Naive thymus-derived CD4-positive, alpha-beta T cell (primary cell): ENCODE measurements around the gene CHST14. TPM values are rescaled to one million over a fixed set of nuclear protein-coding genes. Genes with fewer than 3 reads are reported as not detected.

Experiments used
- ATAC-seq: fragments of 150-1000 bp; cut with Tn5 transposase; 2 replicates; pipeline ENCODE4 v1.10.0; 2021; ENCODE audit warnings: mild to moderate bottlenecking, moderate library complexity
- CTCF ChIA-PET: fragments of 350-600 bp; sonication (Branson Sonifier 250); formaldehyde crosslinking; loops from one replicate; lab custom pipeline; 2021; ENCODE audit warnings: antibody characterized with exemption; lab: Charles Lee
- POLR2A ChIA-PET: fragments of 350-600 bp; sonication (Branson Sonifier 250); formaldehyde crosslinking; loops from one replicate; lab custom pipeline; 2021; ENCODE audit warnings: antibody characterized with exemption, inconsistent platforms; lab: Charles Lee
- DNase-seq, 9 donors: peaks; one replicate each; pipeline versions ENCODE4 v3.0.0 to v3.0.0-alpha.2; 2020 to 2022; ENCODE audit warnings: mixed read lengths in 1 of 9
- H3K27ac ChIP-seq: one replicate; pipeline ENCODE4 v1.7.0; 2013; ENCODE audit warnings: mild to moderate bottlenecking, low read depth, low read length, moderate library complexity
- H3K27me3 ChIP-seq, 2 donors: one replicate each; pipeline ENCODE4 v1.7.0; 2013; ENCODE audit warnings: low read length in 2 of 2, mild to moderate bottlenecking in 2 of 2, moderate library complexity in 2 of 2; ENCODE audit not compliant: control insufficient read depth in 2 of 2, insufficient read depth in 2 of 2
- H3K36me3 ChIP-seq, 3 experiments: 1 replicate in 2 of 3; 2 replicates in 1 of 3; pipeline ENCODE4 v1.7.0; 2013; ENCODE audit warnings: low read length in 3 of 3, mild to moderate bottlenecking in 3 of 3, moderate library complexity in 1 of 3; ENCODE audit not compliant: insufficient read depth in 3 of 3, control insufficient read depth in 2 of 3
- H3K4me1 ChIP-seq, 2 donors: one replicate each; pipeline ENCODE4 v1.7.0; 2013; ENCODE audit warnings: low read length in 2 of 2, mild to moderate bottlenecking in 2 of 2, moderate library complexity in 1 of 2; ENCODE audit not compliant: control insufficient read depth in 2 of 2, insufficient read depth in 2 of 2
- H3K4me3 ChIP-seq: 2 replicates; pipeline ENCODE4 v1.7.0; 2013; ENCODE audit warnings: mild to moderate bottlenecking, low read length
- H3K9me3 ChIP-seq, 3 experiments: 1 replicate in 2 of 3; 2 replicates in 1 of 3; pipeline ENCODE4 v1.7.0; 2013; ENCODE audit warnings: low read length in 3 of 3; ENCODE audit not compliant: control insufficient read depth in 2 of 3
- H3K27ac Mint-ChIP-seq, 9 donors: one replicate each; pipeline ENCODE4 v1.8.0; 2020 to 2022; ENCODE audit warnings: mixed read lengths in 9 of 9, mild to moderate bottlenecking in 8 of 9, moderate library complexity in 5 of 9, inconsistent platforms in 2 of 9
- H3K27me3 Mint-ChIP-seq, 5 donors: one replicate each; pipeline ENCODE4 v1.8.0; 2021 to 2022; ENCODE audit warnings: mixed read lengths in 5 of 5, mild to moderate bottlenecking in 1 of 5
- H3K36me3 Mint-ChIP-seq, 5 donors: one replicate each; pipeline ENCODE4 v1.8.0; 2020 to 2022; ENCODE audit warnings: mixed read lengths in 5 of 5, mild to moderate bottlenecking in 3 of 5, inconsistent platforms in 1 of 5
- H3K4me1 Mint-ChIP-seq, 7 donors: one replicate each; pipeline ENCODE4 v1.8.0; 2020 to 2022; ENCODE audit warnings: mixed read lengths in 7 of 7, mild to moderate bottlenecking in 3 of 7, inconsistent platforms in 1 of 7
- H3K4me3 Mint-ChIP-seq, 10 donors: one replicate each; pipeline ENCODE4 v1.8.0; 2020 to 2022; ENCODE audit warnings: mild to moderate bottlenecking in 10 of 10, mixed read lengths in 10 of 10, moderate library complexity in 6 of 10, inconsistent platforms in 2 of 10
- H3K9me3 Mint-ChIP-seq, 11 donors: one replicate each; pipeline ENCODE4 v1.8.0; 2020 to 2022; ENCODE audit warnings: mixed read lengths in 11 of 11, mild to moderate bottlenecking in 4 of 11, inconsistent platforms in 1 of 11, moderate library complexity in 1 of 11
- intact Hi-C, 2 donors: fragments of 100-400 bp; cut with micrococcal nuclease; formaldehyde crosslinking; loops; one replicate each; pipeline ENCODE4 v1.15.1; 2023
- polyA plus RNA-seq, 2 donors: library from polyadenylated mRNA; unstranded; fragments of 300-500 nt; fragmentation: Illumina TruSeq; gene quantifications; one replicate each; pipeline ENCODE4 v1.2.3, GENCODE V29; 2021
- total RNA-seq, 6 experiments: library from RNA in 5 of 6; stranded (reverse) in 5 of 6; gene quantifications; 1 replicate in 5 of 6; 2 replicates in 1 of 6; pipeline ENCODE4 v1.2.3 and lab custom pipeline; 2021 to 2026

Gene CHST14
- total and polyA plus RNA-seq, 7 experiments from 2014 or later = 0.83 to 12.5 (median 9.5) TPM

- no peaks in the 10 kb centered on the region for H3K36me3 Mint-ChIP-seq
- H3K9me3 Mint-ChIP-seq = peaks cover 0 to 2% (median 0%) of the 10 kb centered on the region in 11 donors
- Histone ChIP-seq H3K27me3 (no peaks in the 10 kb centered on the region), H3K9me3 (no peaks in the 10 kb centered on the region), H3K36me3 (no peaks in the 10 kb centered on the region), H3K4me1 (no peaks in the 10 kb centered on the region), H3K4me3 (no peak overlapping the region), H3K27ac (no peak overlapping the region)
- ChIA-PET CTCF (interaction anchor here (1.2 kb wide), 1 partner anchor 282 kb away, joined by 3 read pairs; no protein-coding TSS in a partner anchor), POLR2A (interaction anchor here (0.5 kb wide), 1 partner anchor 91 kb away, joined by 6 read pairs; no protein-coding TSS in a partner anchor)
- intact Hi-C loops = no loop called here
- H3K27ac Mint-ChIP-seq = no peak overlapping the region
- H3K27me3 Mint-ChIP-seq = peaks cover 8 to 43% (median 10%) of the 10 kb centered on the region in 5 donors
- no peaks in the 10 kb centered on the region for H3K4me1 Mint-ChIP-seq
- DNase-seq = no peak
- H3K4me3 Mint-ChIP-seq = no peak overlapping the region
- ATAC-seq = no peak
Observed at GRCh38 chr15:40499931-40500330, 29.1 kb downstream of the CHST14 start.

- Histone ChIP-seq H3K9me3 (no peaks in the 10 kb centered on the region), H3K36me3 (no peaks in the 10 kb centered on the region), H3K27ac (no peak overlapping the region), H3K4me3 (no peak overlapping the region), H3K4me1 (no peaks in the 10 kb centered on the region), H3K27me3 (no peaks in the 10 kb centered on the region)
- Mint-ChIP-seq H3K36me3 (no peaks in the 10 kb centered on the region), H3K4me3 (no peak overlapping the region), H3K27ac (no peak overlapping the region), H3K9me3 (peaks cover 0 to 2% (median 0%) of the 10 kb centered on the region in 11 donors), H3K4me1 (no peaks in the 10 kb centered on the region), H3K27me3 (peaks cover 10 to 49% (median 13%) of the 10 kb centered on the region in 5 donors)
- POLR2A ChIA-PET = no interaction called here
- no peak for ATAC-seq
- no peak for DNase-seq
- CTCF ChIA-PET = no interaction called here
- intact Hi-C loops = no loop called here
Observed at GRCh38 chr15:40500568-40501330, 30.0 kb downstream of the CHST14 start.

GRCh38 chr15:40501487-40501886, 30.7 kb downstream of the CHST14 start:
- Mint-ChIP-seq H3K4me1 (peaks cover 0 to 2% (median 0%) of the 10 kb centered on the region in 7 donors), H3K4me3 (no peak overlapping the region), H3K27me3 (peaks cover 14 to 55% (median 19%) of the 10 kb centered on the region in 5 donors), H3K27ac (no peak overlapping the region), H3K36me3 (no peaks in the 10 kb centered on the region), H3K9me3 (peaks cover 0 to 2% (median 0%) of the 10 kb centered on the region in 11 donors)
- H3K4me3 ChIP-seq = no peak overlapping the region
- no peak for ATAC-seq
- no peaks in the 10 kb centered on the region for H3K4me1 ChIP-seq
- ChIA-PET CTCF (interaction anchor here (0.6 kb wide), 1 partner anchor 178 kb away, joined by 3 read pairs; the partner anchor contains the start of gene INAFM2), POLR2A (interaction anchor here (0.6 kb wide), 1 partner anchor 67 kb away, joined by 3 read pairs; the partner anchor contains the start of gene RPUSD2)
- H3K27ac ChIP-seq = no peak overlapping the region
- intact Hi-C loops = no loop called here
- H3K27me3 ChIP-seq = no peaks in the 10 kb centered on the region
- DNase-seq = no peak
- no peaks in the 10 kb centered on the region for H3K36me3 ChIP-seq
- H3K9me3 ChIP-seq = no peaks in the 10 kb centered on the region

DNA sequence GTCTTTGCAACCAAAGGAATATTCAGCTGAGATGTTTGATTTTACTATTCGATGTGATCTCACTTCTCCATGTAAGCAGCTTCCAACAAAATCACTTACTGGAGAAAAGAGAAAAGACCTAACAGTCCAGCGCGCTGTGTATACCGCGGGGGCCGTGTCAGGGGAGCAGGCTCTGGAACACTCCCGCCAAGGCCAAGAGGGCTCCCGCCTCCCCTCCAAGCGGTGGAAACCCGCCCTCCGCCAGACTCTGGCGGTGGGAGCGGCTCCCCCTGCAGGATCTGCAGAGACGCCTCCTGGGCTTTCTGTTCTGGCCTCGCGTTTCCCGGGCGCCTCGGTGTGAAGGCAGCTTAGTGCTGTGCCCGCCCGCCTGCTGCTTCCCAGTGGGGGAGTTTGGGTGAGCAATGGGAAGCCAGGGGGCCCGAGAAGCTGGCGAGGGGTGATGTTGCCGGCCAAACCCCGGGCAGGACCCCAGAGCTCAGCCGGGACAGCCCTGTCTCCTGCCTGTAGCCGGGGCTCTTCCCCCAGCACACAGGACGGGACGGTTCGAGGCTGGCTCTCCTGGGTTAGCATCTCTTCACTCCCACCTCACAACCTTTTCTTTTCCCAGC, 36.3 kb downstream of the CHST14 start:
- Mint-ChIP-seq H3K36me3 (peaks cover 0 to under 1% (median 0%) of the 10 kb centered on the region in 5 donors), H3K4me1 (peaks cover 16 to 26% (median 23%) of the 10 kb centered on the region in 7 donors), H3K9me3 (peaks cover 0 to 2% (median 0%) of the 10 kb centered on the region in 11 donors), H3K27me3 (peaks cover 55 to 86% (median 60%) of the 10 kb centered on the region in 5 donors), H3K27ac (no peak overlapping the region), H3K4me3 (peak overlapping the region in 9 of 10 donors; percentile 5 to 61 (median 48))
- peaks cover 9 to 15% of the 10 kb centered on the region in 2 donors for H3K27me3 ChIP-seq
- POLR2A ChIA-PET = interaction anchor here (1.6 to 2.1 kb wide), 2 partner anchors 64 to 66 kb away, joined by 5 to 6 read pairs; partner anchors contain the start of gene BAHD1
- CTCF ChIA-PET = interaction anchor here (0.6 to 3.0 kb wide), 9 partner anchors 23 to 205 kb away, joined by 3 to 14 read pairs (median 4); partner anchors contain the start of gene BAHD1
- H3K27ac ChIP-seq = no peak overlapping the region
- intact Hi-C loops = loop anchor here (1.0 to 5.0 kb wide), 5 partner anchors 37 to 163 kb away; partner anchors contain the start of gene CHST14 (in 1 of the 2)
- H3K4me3 ChIP-seq = no peak overlapping the region
- no peaks in the 10 kb centered on the region for H3K36me3 ChIP-seq
- peaks cover 0 to 11% of the 10 kb centered on the region in 2 donors for H3K4me1 ChIP-seq
- DNase-seq (peak; percentile 30 to 69 (median 52)), ATAC-seq (peak; percentile 83)
- no peaks in the 10 kb centered on the region for H3K9me3 ChIP-seq

GRCh38 chr15:40508216-40508615, 37.4 kb downstream of the CHST14 start:
- no peaks in the 10 kb centered on the region for H3K36me3 ChIP-seq
- peaks cover 0 to 11% of the 10 kb centered on the region in 2 donors for H3K4me1 ChIP-seq
- peaks cover 63 to 87% (median 66%) of the 10 kb centered on the region in 5 donors for H3K27me3 Mint-ChIP-seq
- no peaks in the 10 kb centered on the region for H3K9me3 Mint-ChIP-seq
- intact Hi-C loops = loop anchor here in 1 of 2 donors (5.0 kb wide), 1 partner anchor 56 kb away; no protein-coding TSS in a partner anchor
- peaks cover 9 to 19% of the 10 kb centered on the region in 2 donors for H3K27me3 ChIP-seq
- CTCF ChIA-PET = interaction anchor here (2.1 to 3.0 kb wide), 2 partner anchors 68 to 86 kb away, joined by 5 to 14 read pairs; partner anchors contain the start of gene BAHD1
- H3K4me3 Mint-ChIP-seq = no peak overlapping the region
- peaks cover 20 to 34% (median 27%) of the 10 kb centered on the region in 7 donors for H3K4me1 Mint-ChIP-seq
- H3K27ac Mint-ChIP-seq = no peak overlapping the region
- POLR2A ChIA-PET = interaction anchor here (1.6 to 2.1 kb wide), 2 partner anchors 66 to 67 kb away, joined by 5 to 6 read pairs; partner anchors contain the start of gene BAHD1
- peaks cover 0 to 4% (median 0%) of the 10 kb centered on the region in 5 donors for H3K36me3 Mint-ChIP-seq
- DNase-seq (no peak), ATAC-seq (no peak)
- H3K9me3 ChIP-seq = no peaks in the 10 kb centered on the region
- H3K4me3 ChIP-seq = no peak overlapping the region
- H3K27ac ChIP-seq = no peak overlapping the region

- Histone ChIP-seq H3K9me3 (no peaks in the 10 kb centered on the region), H3K36me3 (no peaks in the 10 kb centered on the region), H3K4me1 (peaks cover 0 to 11% of the 10 kb centered on the region in 2 donors), H3K4me3 (no peak overlapping the region), H3K27me3 (peaks cover 9 to 19% of the 10 kb centered on the region in 2 donors), H3K27ac (no peak overlapping the region)
- Mint-ChIP-seq H3K4me1 (peaks cover 20 to 34% (median 27%) of the 10 kb centered on the region in 7 donors), H3K9me3 (peaks cover 0 to 1% (median 0%) of the 10 kb centered on the region in 11 donors), H3K27ac (peak overlapping the region in 1 of 9 donors; percentile 14), H3K27me3 (peaks cover 63 to 85% (median 66%) of the 10 kb centered on the region in 5 donors), H3K4me3 (peak overlapping the region; percentile 15 to 85 (median 62)), H3K36me3 (peaks cover 0 to 4% (median 0%) of the 10 kb centered on the region in 5 donors)
- intact Hi-C loops = no loop called here
- no peak for DNase-seq
- ATAC-seq = no peak
- CTCF ChIA-PET = interaction anchor here (1.3 kb wide), 1 partner anchor 67 kb away, joined by 4 read pairs; no protein-coding TSS in a partner anchor
- POLR2A ChIA-PET = no interaction called here
Observed at GRCh38 chr15:40510201-40510600, 39.4 kb downstream of the CHST14 start.
